OCI-LY7 (cell line): ENCODE results near the gene MIA. TPM values are rescaled to one million over a fixed set of nuclear protein-coding genes. Genes with fewer than 3 reads are reported as not detected.

ENCODE experiments used
- BruUV-seq: library from RNA; stranded (reverse); fragments of 400-500 nt; replicated peaks from 2 replicates; lab custom pipeline; 2021; lab: Mats Ljungman, UMichigan
- CTCF ChIA-PET: fragments of 300-600 bp; sonication (Branson Sonifier 250); formaldehyde crosslinking; loops from one replicate; lab custom pipeline; 2022; ENCODE audit warnings: antibody characterized with exemption; ENCODE audit not compliant: unreplicated experiment; lab: Charles Lee
- POLR2A ChIA-PET: fragments of 300-600 bp; sonication (Branson Sonifier 250); formaldehyde crosslinking; loops from one replicate; lab custom pipeline; 2022; ENCODE audit warnings: antibody characterized with exemption; lab: Charles Lee
- DNase-seq: peaks from one replicate; pipeline ENCODE4 v3.0.0-alpha.2; 2015; ENCODE audit warnings: low spot score
- H2AFZ ChIP-seq: fragments of 200-600 bp; sonication (generic), shearing (Covaris generic); 2 replicates; pipeline ENCODE4 v1.6.1; 2014; ENCODE audit warnings: mild to moderate bottlenecking, antibody characterized with exemption, low read length, moderate library complexity
- H3K27ac ChIP-seq: fragments of 200-600 bp; sonication (generic); 2 replicates; pipeline ENCODE4 v1.5.1; 2014; ENCODE audit warnings: mixed run types, low read depth, mild to moderate bottlenecking, moderate library complexity, low read length, inconsistent platforms; ENCODE audit not compliant: poor library complexity, severe bottlenecking
- H3K36me3 ChIP-seq: fragments of 200-600 bp; sonication (generic); 2 replicates; pipeline ENCODE4 v1.6.1; 2014; ENCODE audit warnings: mild to moderate bottlenecking, antibody characterized with exemption, low read length, moderate library complexity, mixed read lengths; ENCODE audit not compliant: insufficient read depth
- H3K4me1 ChIP-seq: fragments of 200-600 bp; sonication (generic); 2 replicates; pipeline ENCODE4 v1.5.1; 2014; ENCODE audit warnings: mild to moderate bottlenecking, low read length; ENCODE audit not compliant: insufficient read depth, poor library complexity, severe bottlenecking
- H3K4me2 ChIP-seq: fragments of 200-600 bp; sonication (generic); 2 replicates; pipeline ENCODE4 v1.6.1; 2014; ENCODE audit warnings: mild to moderate bottlenecking, low read length
- H3K4me3 ChIP-seq: fragments of 200-600 bp; sonication (generic); 2 replicates; pipeline ENCODE4 v1.5.1; 2014; ENCODE audit warnings: mild to moderate bottlenecking, low read depth, low read length; ENCODE audit not compliant: poor library complexity, severe bottlenecking
- H3K79me2 ChIP-seq: fragments of 200-600 bp; sonication (generic); 2 replicates; pipeline ENCODE4 v1.6.1; 2016; ENCODE audit warnings: low read depth, mild to moderate bottlenecking, low read length, moderate library complexity, mixed read lengths; ENCODE audit not compliant: insufficient read depth
- H3K9me2 ChIP-seq: fragments of 200-600 bp; sonication (generic); 2 replicates; pipeline ENCODE4 v1.6.1; 2016; ENCODE audit warnings: mild to moderate bottlenecking, low read length, mixed read lengths; ENCODE audit not compliant: insufficient read depth
- H3K9me3 ChIP-seq: fragments of 200-600 bp; sonication (generic); 2 replicates; pipeline ENCODE4 v1.6.1; 2014; ENCODE audit warnings: mild to moderate bottlenecking, mixed run types, low read length, mixed read lengths
- H4K20me1 ChIP-seq: fragments of 200-600 bp; sonication (generic); 2 replicates; pipeline ENCODE4 v1.6.1; 2014; ENCODE audit warnings: mild to moderate bottlenecking, antibody characterized with exemption, low read length, moderate library complexity, mixed read lengths; ENCODE audit not compliant: insufficient read depth
- EZH2phosphoT487 ChIP-seq: fragments of 200-600 bp; sonication (generic); IDR thresholded peaks from 2 replicates; pipeline ENCODE4 v1.6.1; 2018; ENCODE audit warnings: low read depth, borderline replicate concordance, mild to moderate bottlenecking, mixed run types, antibody characterized with exemption, low read length, moderate library complexity, mixed read lengths
- intact Hi-C: fragments of 100-400 bp; cut with micrococcal nuclease; formaldehyde crosslinking; loops from one replicate; pipeline ENCODE4 v1.10.0; 2022; ENCODE audit not compliant: unreplicated experiment
- total RNA-seq, 2 experiments: library from RNA; depleted of rRNA in 1 of 2; stranded (reverse); fragments of >200 nt in 1 of 2; shearing (Covaris generic) in 1 of 2; gene quantifications; 2 replicates each; pipeline ENCODE4 v1.2.3, GENCODE V29; 2014 to 2022
- TF ChIP-seq, protein P1 (sequence below): fragments of 200-600 bp; sonication (generic); conservative IDR thresholded peaks from 2 replicates; pipeline ENCODE4 v1.5.1; 2014; ENCODE audit warnings: mild to moderate bottlenecking, antibody characterized with exemption, low read length, moderate library complexity, mixed read lengths

MIA gene
- total RNA-seq, 2 experiments from 2014 or later = not detected

DNA sequence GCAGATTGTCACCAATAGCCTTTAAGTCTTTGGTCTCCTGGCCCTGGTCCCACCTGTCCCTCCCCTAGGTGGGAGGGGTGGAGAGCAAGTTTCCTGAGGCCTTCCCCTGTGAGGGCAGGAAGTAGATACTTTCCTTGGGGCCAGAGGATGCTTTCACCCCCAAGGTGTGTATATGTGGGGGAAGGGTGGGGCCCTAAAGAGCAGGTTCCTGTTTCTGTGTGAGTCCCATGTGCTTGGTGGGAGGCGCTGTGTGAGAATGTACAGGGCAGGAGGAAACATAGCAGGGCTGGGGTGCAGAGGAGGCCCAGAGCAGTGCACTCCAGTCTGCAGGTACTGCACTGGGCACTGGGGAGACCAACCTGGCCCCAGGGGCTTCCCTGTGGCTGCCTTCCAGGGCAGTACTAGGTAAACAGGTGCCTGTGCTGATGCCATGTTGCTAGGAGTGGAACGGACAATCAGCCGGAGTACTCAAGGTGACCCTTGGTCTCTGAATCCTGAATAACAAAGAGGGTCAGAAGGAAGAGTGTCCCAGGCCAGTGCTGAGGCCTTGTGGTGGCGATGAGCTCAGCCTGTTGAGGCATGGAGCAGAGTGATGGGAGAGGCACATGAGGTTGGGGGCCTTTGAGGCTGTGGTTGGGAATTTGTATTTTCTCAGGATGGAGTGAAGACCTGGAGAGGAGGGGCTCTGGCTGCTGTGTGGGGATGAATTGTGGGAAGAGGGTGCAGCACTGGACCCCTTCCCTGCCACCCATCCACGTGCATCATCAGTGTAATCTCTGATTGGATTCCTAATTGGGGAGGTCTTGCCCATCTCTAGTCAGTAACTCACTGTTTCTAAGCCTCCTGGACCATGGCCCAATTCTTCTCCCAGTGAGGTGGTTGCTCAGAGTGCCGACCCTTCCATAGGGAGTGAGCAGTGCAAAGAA is 28.8 kb downstream of the MIA start:
- intact Hi-C loops = no loop called here
- ChIA-PET CTCF (interaction anchor here (0.6 kb wide), 2 partner anchors 26 to 194 kb away, joined by 3 read pairs; partner anchors contain the start of gene RAB4B), POLR2A (interaction anchor here (0.9 kb wide), 1 partner anchor 55 kb away, joined by 3 read pairs; no protein-coding TSS in a partner anchor)
- Histone ChIP-seq H3K9me3 (no peaks in the 10 kb centered on the region), H3K4me2 (peak overlapping the region; percentile 97), H3K9me2 (no peaks in the 10 kb centered on the region), H4K20me1 (peaks cover 27% of the 10 kb centered on the region), H3K4me1 (peaks cover 73% of the 10 kb centered on the region), H3K79me2 (peaks cover 72% of the 10 kb centered on the region), H3K36me3 (peaks cover 86% of the 10 kb centered on the region), H3K27ac (peak overlapping the region; percentile 81), H3K4me3 (peak overlapping the region; percentile 99), H2AFZ (no peak overlapping the region)
- DNase-seq = peak; percentile 88
- BruUV-seq = no TSS peak
- TF ChIP-seq, protein P1, sequence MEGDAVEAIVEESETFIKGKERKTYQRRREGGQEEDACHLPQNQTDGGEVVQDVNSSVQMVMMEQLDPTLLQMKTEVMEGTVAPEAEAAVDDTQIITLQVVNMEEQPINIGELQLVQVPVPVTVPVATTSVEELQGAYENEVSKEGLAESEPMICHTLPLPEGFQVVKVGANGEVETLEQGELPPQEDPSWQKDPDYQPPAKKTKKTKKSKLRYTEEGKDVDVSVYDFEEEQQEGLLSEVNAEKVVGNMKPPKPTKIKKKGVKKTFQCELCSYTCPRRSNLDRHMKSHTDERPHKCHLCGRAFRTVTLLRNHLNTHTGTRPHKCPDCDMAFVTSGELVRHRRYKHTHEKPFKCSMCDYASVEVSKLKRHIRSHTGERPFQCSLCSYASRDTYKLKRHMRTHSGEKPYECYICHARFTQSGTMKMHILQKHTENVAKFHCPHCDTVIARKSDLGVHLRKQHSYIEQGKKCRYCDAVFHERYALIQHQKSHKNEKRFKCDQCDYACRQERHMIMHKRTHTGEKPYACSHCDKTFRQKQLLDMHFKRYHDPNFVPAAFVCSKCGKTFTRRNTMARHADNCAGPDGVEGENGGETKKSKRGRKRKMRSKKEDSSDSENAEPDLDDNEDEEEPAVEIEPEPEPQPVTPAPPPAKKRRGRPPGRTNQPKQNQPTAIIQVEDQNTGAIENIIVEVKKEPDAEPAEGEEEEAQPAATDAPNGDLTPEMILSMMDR = peak; percentile 46; the same call in 1 of the 2 replicates
- TF ChIP-seq EZH2phosphoT487 = no peak

DNA sequence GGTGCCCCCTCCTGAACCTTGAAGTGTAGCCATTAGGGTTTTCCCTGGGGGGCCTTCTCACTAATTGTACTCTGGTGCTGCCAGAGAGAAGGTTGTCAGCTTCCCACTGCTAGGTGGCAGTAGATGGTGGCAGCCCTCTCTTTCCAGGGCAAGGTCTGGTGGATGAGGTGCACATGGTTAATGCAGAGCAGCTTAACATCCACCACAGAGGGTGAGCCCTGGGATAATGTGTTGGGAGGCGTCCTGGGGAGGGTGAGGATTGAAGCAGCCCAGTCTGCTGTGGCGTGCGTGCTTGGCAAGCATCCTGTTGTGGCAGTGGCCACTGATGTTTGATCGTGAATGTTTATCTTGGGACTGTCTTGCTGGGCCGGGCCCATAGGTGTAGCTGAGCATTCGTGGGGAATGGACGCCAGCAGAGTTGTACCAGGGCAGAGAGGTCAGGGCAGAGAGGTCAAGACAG is 29.5 kb downstream of the MIA start:
- ChIA-PET POLR2A (interaction anchor here (1.2 to 1.5 kb wide), 2 partner anchors 26 to 54 kb away, joined by 3 to 4 read pairs; partner anchors contain the start of genes ACTMAP and SNRPA), CTCF (interaction anchor here (0.6 kb wide), 1 partner anchor 971 kb away, joined by 12 read pairs; the partner anchor contains the start of gene DYRK1B)
- Histone ChIP-seq H3K36me3 (peaks cover 91% of the 10 kb centered on the region), H3K79me2 (peaks cover 67% of the 10 kb centered on the region), H3K4me1 (peaks cover 73% of the 10 kb centered on the region), H3K27ac (peak overlapping the region; percentile 81), H3K4me3 (peak overlapping the region; percentile 99), H3K9me2 (no peaks in the 10 kb centered on the region), H3K4me2 (peak overlapping the region; percentile 97), H2AFZ (no peak overlapping the region), H3K9me3 (no peaks in the 10 kb centered on the region), H4K20me1 (peaks cover 27% of the 10 kb centered on the region)
- TF ChIP-seq EZH2phosphoT487 = no peak
- TF ChIP-seq, protein P1 = peak; percentile 70
- intact Hi-C loops = no loop called here
- DNase-seq = peak; percentile 31
- BruUV-seq = no TSS peak
